Measurements from ENCODE around the gene IL34.
"Not testable (repeated sequence)": the region's sequence is repeated elsewhere in the genome, so short reads cannot be mapped to it uniquely, and the experiment has no call there.

DNA sequence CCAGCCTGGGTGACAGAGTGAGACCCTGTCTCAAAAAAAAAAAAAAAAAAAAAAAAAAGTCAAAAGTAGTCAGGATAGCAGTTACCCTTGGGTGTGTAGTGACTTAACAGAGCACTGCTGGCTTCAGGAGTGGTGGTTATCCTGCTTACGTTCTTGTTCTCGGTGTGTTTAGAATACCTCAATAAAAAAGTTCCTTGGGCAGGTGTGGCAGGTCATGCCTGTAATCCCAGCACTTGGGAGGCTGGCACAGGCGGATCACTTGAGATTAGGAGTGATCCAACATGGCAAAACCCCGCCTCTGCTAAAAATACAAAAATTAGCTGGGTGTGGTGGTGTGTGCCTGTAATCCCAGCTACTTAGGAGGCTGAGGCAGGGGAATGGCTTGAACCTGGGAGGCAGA lies 24.6 kb downstream of the IL34 start:
- TF ChIP-seq, protein P1, sequence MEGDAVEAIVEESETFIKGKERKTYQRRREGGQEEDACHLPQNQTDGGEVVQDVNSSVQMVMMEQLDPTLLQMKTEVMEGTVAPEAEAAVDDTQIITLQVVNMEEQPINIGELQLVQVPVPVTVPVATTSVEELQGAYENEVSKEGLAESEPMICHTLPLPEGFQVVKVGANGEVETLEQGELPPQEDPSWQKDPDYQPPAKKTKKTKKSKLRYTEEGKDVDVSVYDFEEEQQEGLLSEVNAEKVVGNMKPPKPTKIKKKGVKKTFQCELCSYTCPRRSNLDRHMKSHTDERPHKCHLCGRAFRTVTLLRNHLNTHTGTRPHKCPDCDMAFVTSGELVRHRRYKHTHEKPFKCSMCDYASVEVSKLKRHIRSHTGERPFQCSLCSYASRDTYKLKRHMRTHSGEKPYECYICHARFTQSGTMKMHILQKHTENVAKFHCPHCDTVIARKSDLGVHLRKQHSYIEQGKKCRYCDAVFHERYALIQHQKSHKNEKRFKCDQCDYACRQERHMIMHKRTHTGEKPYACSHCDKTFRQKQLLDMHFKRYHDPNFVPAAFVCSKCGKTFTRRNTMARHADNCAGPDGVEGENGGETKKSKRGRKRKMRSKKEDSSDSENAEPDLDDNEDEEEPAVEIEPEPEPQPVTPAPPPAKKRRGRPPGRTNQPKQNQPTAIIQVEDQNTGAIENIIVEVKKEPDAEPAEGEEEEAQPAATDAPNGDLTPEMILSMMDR (IDR thresholded peaks at IDR 0.05; ENCODE audit: low read length), result not testable (repeated sequence)
- TF ChIP-seq EZH2 (IDR thresholded peaks at IDR 0.05; ENCODE audit: borderline replicate concordance, low read length), result not testable (repeated sequence)

Data from OCI-LY1 (cell line).